NCI-H2227 treated with DMSO at 0.1 percent for 48 hours (cell line): ENCODE data around the gene GPR17.

ENCODE experiments used
- DNase-seq: peaks from one replicate; lab custom pipeline; 2025; lab: John Stamatoyannopoulos, UW

GPR17 gene

DNA sequence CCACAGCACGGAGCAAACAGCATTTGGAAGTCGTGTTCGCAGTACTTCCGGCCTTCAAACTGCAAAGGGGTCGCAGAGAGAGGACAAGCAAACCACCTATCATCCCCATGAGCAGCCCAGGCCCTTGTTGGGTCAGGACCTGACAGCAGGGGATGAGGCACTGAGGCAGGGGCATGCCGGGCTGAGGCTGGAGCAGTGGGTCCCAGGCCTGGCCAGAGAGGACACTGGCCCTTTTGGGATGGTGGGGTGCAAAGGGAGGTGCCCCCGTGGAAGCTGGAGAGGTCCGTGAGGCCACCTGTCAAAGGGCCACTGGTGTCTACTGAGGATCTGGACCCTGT, 8.9 kb downstream of the GPR17 start:
- no peak for DNase-seq

DNA sequence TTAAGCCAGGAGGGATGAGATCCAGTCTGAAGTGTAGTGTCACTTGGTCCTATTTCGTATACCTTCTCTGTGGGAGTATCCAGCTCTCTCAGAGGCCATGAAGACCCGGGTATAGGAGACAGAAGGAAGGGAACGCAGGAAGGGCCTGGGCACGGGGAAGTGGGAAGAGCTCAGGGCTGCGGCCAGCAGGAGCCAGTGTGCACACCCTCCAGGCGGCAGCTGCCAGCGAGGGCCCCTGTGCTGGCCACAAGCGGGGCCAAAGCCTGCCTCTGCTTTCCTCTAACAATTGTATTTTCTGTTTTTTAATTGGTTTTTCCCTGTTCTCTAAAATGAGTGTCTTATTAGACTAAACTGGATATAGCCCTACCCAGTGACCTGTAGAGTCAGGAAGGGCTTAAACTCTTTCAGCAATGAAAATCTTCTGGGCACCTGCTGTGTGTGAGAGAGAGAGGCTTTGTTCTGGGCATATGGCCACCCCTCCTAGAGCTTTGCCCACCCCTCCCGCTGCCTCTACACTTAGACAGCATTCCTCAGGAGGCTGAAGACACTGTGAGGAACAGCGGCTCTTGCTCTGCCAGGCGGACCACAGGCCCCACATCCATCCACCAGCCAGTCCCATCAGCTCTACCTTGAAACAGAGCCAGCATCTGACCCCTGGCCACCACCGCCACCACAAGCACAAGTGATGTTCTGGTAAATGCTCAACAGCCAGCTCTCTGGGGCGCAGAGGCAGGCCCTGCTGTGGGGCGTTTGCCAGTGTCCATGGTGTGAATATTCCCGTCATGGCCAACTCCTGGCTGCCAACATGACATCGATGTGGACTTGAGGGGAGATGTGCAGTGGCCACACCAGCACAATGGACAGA, 9.5 kb downstream of the GPR17 start:
- DNase-seq, result no peak

DNA sequence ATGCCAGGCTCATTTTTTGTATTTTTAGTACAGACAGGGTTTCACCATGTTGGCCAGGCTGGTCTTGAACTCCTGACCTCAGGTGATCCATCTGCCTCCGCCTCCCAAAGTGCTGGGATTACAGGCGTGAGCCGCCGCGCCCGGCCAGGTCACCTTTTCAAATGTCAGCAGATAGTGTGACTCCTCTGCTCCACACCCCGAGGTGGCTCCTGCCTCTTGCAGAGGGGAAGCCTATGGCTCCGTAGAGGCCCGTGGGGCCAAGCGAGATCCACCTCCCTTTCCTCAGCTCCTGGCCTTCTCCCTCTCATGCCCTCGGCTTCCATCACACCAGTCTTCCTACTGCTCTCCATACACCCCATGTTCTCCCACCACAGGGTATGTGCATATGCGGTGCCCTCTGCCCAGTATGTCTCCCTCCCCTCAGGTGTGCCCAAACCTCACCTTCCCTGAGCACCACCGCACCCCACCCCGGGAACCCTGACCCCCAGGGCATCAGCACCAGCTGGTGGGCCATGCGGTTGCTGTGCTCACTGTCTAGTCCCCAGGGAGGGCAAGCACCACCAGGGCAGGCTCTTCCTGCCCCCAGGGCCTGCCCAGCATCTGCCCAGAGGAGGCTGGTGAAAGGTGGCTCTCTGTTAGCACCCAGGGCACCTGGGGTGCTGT, 10.7 kb downstream of the GPR17 start:
- DNase-seq, result no peak

DNA sequence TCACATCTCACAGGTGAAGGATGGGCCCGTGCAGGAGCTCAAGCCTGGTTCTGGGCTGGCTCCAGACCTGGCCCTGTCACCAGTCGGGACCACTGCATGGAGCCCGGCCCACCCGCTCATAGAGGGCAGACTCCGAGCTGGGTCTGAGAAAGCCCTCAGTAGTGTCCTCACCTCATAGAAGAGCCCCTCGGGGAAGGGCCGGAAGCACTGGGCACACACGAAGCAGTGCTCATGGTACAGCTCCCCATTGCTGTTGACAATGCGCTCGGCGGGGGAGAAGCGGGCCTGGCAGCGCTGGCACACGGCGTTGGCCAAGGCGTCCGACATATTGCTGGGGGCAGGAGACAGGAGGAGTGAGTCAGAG, 11.3 kb downstream of the GPR17 start:
- DNase-seq, result no peak

DNA sequence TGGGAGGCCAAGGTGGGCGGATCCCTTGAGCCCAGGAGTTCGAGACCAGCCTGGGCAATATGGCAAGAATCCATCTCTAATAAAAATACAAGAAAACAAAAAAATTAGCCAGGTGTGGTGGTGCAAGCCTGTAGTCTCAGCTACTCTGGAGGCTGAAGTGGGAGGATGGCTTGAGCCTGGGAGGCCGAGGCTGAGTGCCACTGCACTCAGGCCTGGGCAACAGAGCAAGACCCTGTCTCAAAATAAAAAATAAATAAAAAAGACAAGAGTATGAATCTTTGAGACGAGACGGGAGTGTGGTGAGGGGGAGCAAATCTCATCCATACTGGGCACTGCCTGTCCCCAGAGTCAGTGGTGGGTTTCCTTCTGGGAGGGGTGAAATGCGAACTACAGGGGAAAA, 12.2 kb downstream of the GPR17 start:
- DNase-seq, result no peak

DNA sequence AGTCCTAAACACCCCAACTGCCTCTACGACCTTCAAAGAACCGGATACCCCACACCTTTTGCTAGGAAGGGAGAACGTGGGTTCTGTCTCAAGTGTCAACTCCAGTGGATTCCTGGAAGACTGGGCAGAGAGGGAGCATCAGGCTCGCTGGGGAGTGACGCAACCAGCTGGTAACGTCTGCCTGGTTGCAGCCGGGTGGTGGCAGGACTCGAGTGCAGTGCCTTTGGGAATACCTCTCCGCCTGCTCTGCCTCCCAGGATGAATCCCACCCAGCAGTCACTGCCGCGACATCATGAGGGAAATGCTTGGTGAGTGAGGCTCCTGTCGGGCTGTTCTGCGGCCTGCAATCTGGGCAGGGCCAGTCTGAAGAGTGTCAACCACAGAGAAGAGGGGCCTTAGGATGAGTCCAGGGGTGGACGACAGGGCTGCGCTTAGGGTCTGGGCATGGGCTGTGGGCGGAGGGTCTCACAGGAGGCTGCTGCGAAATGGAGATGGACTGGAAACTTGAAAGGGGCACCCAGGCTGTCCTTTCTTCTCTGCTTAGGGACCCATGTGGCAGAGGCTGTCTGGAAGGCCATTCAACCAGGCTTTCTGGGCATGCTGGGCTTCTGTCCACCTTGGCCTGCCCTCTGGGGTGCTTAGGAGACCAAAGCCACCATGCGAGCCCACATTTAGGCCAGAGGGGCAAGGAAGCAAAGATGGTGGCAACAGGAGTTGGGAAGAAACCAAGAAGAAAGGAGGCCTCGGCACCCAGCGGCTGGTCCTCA, 12.9 kb downstream of the GPR17 start:
- no peak for DNase-seq

DNA sequence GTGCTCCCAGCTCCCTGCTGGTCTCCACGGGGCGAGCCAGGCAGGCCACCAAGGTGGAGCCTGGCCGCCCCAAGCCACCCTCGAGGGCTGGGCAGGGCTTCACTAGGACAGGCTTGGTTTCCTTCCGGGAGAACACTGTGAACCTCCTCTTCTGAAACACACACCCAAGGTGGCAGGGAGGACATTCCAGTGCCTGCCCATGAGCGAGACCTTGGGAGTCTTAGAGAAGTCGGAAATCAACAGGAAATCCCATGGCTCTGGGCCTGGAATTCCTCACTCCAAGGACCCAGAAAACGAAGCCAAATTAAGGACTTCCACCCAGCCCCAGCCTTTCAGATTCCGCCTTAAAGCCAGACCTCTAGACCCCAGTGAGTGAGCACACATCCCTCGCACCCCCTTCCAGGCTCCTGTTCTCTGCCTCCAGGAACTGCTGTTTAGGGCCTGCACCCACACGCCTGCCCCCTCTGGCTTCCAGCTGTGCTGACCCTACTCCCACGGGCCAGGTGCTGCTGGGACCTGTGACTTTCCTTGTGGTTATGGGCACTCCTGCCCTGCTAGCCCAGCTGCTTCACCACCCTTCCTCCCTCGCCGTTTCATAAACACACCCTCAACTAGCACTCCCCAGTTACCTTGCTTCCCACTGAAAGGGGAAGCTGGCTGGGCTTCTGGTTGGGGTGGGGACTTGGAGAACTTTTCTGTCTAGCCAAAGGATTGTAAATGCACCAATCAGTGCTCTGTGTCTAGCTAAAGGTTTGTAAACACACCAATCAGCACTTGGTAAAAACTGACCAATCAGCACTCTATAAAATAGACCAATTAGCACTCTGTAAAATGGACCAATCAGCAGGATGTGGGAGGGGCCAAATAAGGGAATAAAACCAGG, 13.7 kb downstream of the GPR17 start:
- DNase-seq, result no peak

DNA sequence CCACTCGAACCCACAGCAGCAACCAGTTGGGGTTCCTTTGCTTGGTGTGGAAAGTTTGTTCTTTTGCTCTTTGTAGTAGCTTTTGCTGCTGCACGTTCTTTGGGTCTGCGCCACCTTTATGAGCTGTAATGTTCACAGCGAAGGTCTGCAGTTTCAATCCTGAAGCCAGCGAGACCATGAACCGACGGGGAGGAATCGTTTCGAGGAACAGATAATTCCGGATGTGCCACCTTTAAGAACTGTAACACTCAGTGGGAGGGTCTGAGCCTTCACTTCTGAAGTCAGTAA, 14.3 kb downstream of the GPR17 start:
- DNase-seq, result no peak

DNA sequence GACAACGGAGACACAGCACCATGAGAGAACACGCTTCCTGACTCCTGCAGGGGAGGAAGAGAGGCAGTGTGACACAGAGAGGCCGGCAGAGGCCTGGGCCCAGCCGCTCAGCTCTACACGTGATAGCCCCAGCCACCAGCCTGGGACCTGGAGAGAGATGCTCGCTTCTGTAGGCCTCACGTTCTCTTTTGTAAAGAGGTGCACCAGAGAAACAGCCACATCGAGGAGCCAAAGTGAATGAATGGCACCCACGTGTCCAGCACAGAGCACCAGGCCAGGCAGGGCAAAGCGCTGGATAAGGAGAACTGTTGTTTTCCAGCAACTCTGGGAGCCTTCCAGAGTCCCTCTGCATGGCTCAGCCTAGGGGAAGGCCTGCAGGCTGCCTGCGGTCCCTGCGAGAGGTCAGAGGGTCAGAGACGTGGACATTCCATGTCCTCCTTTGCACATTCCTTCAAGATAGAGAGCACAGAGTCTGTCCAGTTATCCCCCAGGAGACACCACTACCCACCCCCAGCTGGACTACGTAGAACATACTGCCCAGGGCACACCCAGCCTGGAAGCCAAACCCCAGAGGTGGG, 15.2 kb downstream of the GPR17 start:
- DNase-seq, result no peak

DNA sequence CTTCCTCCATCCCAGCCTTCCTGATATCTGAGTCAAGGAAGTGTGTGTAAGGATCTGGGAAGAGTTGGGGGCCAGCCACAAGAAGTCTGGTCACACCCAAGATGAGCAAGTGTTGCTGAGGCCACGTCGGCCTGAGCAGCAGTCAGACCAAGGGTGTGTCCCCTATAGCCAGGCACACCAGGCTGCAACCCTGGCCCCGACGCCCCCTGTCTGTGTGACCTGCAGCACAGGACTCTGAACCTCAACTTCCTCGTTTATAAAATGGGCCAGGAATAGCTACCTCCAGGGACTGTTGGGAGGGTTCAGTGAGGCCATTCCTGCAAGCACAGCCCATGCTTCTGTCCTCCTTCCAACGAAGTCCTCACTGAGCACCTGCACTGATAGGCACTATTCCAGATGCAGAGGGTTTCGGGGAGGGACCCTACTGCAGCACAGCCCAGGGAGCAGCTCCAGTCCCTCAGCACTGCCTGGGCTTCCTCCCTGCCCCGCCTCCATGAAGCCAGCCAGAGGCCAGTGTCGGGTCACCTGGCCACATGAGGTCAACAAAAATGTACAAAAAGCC, 16.1 kb downstream of the GPR17 start:
- DNase-seq, result no peak

DNA sequence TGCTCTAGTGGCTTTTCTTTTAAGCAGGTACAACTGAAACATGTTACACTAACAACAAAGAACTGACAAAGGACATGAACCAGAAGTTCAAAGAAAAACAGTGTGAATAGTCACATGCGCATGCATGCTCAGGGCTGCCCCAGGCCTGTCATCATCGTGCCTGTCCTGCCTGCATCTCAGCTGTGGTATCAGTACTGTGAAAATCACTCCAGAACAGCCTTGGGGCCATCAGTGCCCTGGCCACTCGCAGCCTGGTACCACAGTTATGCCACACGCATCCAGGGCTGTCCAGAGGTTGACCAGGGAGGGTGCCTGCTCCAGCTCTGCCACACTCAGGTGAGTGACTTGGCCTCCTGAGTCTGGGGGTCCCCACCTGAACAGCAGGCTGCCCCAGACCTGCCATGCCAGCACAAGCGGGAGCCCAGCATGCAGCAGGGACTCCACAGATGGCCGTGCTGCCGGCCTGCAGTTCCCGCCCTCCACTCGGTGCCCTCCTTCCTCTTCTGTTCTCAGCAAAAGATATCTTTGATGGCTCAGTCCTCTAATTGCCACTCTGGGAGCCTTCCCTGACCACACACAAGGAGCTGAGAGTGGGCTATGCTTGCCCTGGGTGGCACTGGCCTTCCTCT, 17.1 kb downstream of the GPR17 start:
- DNase-seq, result no peak

DNA sequence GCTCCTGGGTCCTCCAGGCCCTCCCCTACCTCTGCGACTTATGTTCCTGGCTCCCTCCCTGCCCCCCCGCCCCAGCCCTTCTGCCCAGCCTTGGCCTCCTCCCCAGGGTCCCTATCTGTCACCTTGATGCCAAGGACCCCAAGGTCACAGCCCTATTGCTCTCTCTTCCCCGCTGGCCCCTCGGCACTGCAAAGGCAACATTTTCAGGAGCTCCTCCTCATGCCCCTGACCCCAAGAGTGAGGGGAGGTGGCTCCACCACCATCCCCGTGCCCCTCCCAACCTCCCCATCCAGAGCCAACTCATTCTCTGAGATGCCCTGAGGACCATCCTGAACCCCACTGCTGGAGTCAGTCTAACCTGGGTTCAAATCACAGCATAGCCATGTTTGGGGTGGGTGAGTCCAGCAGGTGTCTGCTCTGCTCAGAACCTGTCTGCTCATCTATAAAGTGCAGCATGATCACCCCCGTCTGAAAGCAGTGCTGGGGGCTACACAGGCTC, 17.7 kb downstream of the GPR17 start:
- no peak for DNase-seq

DNA sequence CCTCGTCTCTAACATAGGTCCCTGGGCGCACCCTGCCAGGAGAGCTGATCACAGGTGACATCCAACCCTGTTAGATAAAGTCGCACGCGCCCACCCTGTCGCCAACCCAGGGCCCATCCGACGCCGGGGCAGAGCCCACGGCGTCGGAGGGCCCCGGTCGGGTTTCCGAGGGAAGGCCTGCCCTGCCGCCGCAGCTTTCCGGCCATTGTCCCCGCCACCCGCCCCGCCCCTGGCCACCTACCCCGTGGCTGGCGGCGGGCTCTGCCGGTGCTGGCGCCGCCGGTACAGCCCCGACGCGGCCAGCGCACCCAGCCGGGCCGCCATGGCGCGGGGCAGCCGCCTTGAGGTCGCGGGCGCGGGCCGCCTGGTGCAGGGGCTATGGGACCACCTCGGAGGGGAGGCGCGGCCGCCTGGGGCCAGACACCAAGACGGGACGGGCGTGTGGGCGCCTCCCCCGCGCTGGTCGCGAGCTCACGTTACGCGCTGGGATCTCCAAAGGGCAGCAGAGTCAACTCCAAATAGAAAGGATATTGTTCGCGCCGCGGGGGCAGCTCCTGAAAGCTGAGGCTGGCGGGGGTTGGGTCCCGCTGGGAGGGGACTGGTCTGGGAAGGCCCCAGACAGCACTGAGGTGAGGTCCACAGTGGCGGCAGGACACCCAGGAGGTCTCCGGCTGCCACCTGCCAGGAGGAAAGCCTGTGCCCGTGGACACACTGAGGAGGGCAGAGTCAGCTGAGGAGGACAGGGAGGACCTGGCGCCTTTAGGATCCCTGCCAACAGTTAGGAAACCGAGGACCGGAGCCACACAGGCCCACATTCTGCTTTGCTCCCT, 18.3 kb downstream of the GPR17 start:
- DNase-seq, result no peak

DNA sequence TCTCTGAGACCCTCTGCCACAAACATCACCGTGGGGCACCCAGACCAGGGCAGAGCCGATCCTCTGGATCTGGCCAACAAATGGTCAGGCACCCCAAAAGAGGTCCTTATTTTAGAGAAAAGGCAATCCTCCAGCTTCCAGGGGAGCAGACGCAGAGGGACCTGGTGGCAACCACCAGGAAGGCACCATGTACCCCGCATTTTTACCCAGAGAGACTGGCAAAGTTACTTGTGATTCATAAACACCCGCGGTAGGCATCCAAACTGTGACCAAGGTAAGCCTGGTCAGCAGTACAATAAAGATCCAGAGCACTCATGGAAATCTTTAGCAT, 18.9 kb downstream of the GPR17 start:
- DNase-seq, result no peak

DNA sequence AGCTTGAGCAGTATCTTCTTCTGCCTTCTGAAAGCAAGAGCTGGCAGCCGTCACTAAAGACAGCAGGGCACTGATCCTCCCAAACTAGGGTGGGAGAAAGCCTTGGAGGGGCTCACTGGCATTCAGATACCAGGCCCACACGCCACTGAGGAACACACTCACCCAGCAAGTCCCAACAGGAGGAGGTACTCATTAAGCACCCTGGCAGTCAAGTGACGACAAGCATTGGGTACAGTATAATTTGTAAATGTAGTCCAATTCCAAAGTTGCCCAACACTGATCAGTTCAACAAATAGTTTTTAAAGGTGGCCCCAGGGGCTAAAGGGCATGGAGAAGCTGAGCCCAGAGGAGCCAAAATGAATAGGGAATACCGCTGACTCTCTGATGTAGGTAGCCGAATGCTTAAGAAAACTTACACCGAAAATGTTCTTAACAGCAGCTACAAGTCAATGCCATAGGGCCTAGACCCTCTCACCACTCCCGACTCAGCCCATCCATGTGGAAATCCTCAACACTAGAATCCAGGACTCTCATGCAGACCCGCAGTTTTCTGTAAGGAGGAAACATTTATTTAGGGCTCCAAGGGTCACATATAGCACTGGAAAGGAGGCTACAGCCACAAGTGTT, 19.4 kb downstream of the GPR17 start:
- DNase-seq, result no peak

DNA sequence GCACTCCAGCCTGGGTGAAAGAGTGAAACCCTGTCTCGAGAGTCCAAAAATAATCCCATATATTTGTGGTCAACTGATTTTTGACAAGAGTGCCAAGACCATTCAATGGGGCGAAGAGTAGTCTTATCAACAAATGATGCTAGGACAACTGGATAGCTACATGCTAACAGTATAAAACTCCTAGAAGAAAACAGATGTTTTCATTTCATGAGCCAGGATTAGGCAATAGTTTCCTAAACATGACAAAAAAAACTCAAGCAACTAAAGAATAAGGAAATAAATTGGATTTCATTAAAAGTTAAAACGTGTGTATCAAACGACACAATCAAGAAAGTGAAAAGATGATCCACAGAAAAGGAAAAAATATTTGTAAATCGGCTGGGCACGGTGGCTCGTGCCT, 23.1 kb downstream of the GPR17 start:
- DNase-seq, result no peak

DNA sequence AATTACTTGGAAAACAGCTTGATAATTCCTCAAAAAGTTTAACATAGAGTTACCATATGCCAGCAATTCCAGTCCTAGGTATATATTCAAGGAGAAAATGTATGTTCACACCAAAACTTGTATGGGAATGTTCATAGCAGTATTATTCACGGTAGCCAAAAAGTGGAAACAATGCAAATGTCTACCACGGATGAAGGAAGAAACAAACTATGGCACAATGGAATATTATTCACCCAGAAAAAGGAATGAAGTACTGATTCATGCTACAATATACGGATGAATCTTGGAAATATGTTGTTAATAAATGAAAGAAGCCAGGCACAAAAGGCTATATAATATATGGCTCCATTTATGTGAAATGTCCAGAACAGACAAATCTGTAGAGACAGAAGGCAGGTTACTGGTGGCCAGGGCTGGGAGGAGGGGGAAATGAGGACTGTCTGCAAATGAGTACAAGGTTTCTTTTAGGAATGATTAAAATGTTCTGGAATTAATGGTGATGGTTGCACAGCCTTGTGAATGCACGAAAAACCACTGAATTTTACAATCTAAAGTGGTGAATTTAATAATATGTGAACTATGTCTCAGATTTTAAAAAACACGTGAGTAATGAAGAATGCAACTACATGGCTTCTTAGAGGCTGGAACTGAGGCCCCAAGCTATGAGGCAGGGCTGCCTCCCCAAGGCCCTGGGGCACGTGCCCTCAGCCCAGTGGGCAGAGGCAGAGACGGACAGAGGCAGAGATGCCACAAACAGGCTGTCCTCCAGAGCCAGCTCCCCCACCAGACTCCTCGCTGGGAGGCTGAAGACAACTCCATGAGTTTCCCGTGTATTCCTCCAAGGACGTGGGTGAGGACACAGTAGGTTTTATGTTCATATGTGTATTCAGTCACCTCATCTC, 24.4 kb downstream of the GPR17 start:
- no peak for DNase-seq

DNA sequence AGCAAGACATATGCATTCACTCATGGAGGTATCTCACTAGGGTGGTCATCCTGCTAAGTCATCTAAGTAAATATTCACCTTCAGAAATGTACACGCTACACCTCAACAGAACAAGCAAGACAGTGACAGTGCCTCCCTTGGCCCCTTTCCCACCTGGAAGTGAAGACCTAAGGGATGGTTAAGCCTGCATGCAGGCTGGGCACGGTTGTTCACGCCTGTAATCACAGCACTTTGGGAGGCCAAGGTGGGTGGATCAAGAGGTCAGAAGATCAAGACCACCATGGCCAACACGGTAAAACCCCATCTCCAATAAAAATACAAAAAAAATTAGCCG, 25.0 kb downstream of the GPR17 start:
- DNase-seq, result no peak
